ENCODE results near the gene ZNF423. TPM values are rescaled to one million over a fixed set of nuclear protein-coding genes. Genes with fewer than 3 reads are reported as not detected.
A peak's percentile ranks its signal among the peaks of the same experiment; 100 is the strongest.

Gene ZNF423
- total and polyA plus RNA-seq, 2 experiments from 2014 or later: 14.9 to 41.8 TPM

DNA sequence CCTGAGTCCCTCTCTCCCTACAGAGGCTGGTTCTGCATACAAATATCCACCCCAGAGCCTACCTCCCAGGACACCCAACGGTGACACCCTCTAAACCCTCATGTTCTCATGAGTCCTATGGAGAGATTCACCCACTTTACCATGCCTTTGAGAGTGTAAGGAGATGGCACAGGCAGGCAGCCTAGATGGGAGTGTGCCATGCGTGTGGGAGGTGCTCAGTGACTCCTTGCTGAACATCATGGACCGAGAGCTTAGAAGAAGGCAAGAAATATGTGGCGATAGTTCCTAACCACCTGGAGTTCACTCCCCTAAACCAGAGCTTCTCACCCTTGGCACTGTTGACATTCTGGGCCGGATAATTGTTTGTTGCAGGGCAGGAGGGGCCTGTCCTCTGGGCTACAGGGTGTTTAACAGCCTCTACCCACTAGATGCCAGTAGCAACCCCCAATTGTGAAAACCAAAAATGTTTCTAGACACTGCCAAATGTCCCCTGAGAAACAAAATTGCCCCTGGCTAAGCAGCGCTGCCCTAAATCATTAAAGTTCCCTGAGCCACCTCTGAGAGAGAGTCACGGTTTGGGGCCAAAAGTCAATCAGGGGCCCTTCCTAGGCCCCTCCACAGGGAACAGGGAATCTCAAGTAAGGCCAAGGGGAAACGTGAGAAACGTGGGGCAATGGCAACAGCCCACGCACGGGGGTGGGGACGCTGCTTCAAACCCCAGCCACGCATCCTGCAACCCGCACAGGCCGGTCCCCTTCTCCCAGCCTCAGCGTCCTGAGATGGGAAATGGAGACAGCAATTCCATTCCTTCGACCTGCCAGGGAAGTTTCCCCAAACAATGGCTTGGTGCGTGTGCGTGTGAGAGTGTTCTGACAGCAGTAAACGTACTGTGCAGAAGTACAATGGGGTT lies 415.5 kb downstream of the ZNF423 start:
- H3K4me2 ChIP-seq: no peak overlapping the region
- Mint-ChIP-seq H3K36me3 (ENCODE audit: low read depth) (no peaks in the 10 kb centered on the region), H3K4me1 (peaks cover 48% of the 10 kb centered on the region), H3K4me3 (no peak overlapping the region), H3K27ac (no peak overlapping the region), H3K9me3 (no peaks in the 10 kb centered on the region), H3K27me3 (ENCODE audit: insufficient read depth, low read depth, poor library complexity) (peaks cover 15% of the 10 kb centered on the region)
- H3K27me3 ChIP-seq (ENCODE audit: insufficient read depth): no peaks in the 10 kb centered on the region
- ATAC-seq: peak; percentile 15; the same call in 2 of the 3 replicates
- H3K36me3 ChIP-seq (ENCODE audit: insufficient read depth): no peaks in the 10 kb centered on the region
- peak; percentile 25 to 27; a peak in 2 of 4 replicates for TF ChIP-seq CTCF (conservative IDR thresholded peaks at IDR 0.05; ENCODE audit: low read depth in 2 of 2)
- TF ChIP-seq, protein P1, sequence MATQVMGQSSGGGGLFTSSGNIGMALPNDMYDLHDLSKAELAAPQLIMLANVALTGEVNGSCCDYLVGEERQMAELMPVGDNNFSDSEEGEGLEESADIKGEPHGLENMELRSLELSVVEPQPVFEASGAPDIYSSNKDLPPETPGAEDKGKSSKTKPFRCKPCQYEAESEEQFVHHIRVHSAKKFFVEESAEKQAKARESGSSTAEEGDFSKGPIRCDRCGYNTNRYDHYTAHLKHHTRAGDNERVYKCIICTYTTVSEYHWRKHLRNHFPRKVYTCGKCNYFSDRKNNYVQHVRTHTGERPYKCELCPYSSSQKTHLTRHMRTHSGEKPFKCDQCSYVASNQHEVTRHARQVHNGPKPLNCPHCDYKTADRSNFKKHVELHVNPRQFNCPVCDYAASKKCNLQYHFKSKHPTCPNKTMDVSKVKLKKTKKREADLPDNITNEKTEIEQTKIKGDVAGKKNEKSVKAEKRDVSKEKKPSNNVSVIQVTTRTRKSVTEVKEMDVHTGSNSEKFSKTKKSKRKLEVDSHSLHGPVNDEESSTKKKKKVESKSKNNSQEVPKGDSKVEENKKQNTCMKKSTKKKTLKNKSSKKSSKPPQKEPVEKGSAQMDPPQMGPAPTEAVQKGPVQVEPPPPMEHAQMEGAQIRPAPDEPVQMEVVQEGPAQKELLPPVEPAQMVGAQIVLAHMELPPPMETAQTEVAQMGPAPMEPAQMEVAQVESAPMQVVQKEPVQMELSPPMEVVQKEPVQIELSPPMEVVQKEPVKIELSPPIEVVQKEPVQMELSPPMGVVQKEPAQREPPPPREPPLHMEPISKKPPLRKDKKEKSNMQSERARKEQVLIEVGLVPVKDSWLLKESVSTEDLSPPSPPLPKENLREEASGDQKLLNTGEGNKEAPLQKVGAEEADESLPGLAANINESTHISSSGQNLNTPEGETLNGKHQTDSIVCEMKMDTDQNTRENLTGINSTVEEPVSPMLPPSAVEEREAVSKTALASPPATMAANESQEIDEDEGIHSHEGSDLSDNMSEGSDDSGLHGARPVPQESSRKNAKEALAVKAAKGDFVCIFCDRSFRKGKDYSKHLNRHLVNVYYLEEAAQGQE (IDR thresholded peaks at IDR 0.05; ENCODE audit: unreplicated experiment): no peak
- no peaks in the 10 kb centered on the region for H3K79me2 ChIP-seq (replicated peaks; ENCODE audit: insufficient read depth)
- H3K4me3 ChIP-seq: no peak overlapping the region
- no peak overlapping the region for H3K27ac ChIP-seq (ENCODE audit: low read depth)
- peak overlapping the region; percentile 83 for H2AFZ ChIP-seq
- H4K20me1 ChIP-seq (replicated peaks; ENCODE audit: insufficient read depth): no peaks in the 10 kb centered on the region
- no peak for DNase-seq (ENCODE audit: low spot score)
- no peaks in the 10 kb centered on the region for H3K9me2 ChIP-seq (ENCODE audit: insufficient read depth)
- H3F3A ChIP-seq (replicated peaks; ENCODE audit: low read depth): no peaks in the 10 kb centered on the region
- H3K4me1 ChIP-seq (ENCODE audit: insufficient read depth): peaks cover 24% of the 10 kb centered on the region

DNA sequence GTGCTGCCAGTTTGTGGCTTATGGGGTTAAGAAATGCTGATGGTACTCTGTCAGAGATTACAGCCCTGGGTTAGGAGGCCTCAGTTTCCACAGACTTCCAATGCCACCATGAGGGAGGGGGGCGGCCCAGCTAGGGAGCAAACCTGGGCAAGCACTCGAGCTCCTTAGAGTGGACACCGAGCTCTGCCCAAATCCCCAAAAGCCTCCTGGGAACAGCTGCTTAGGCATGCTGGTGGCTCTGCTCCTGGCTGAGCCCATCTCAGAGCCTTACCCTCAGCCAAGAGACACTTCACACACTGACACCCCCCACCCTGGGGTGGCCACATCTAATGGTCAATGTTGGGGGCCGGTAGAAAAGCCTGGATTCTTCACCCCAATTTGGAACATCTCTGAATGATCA lies 416.2 kb downstream of the ZNF423 start:
- H3K4me3 ChIP-seq: no peak overlapping the region
- H3K27ac ChIP-seq (ENCODE audit: low read depth): no peak overlapping the region
- Mint-ChIP-seq H3K27me3 (ENCODE audit: insufficient read depth, low read depth, poor library complexity) (peaks cover 15% of the 10 kb centered on the region), H3K4me3 (no peak overlapping the region), H3K27ac (no peak overlapping the region), H3K4me1 (peaks cover 42% of the 10 kb centered on the region), H3K9me3 (no peaks in the 10 kb centered on the region), H3K36me3 (ENCODE audit: low read depth) (no peaks in the 10 kb centered on the region)
- peaks cover 24% of the 10 kb centered on the region for H3K4me1 ChIP-seq (ENCODE audit: insufficient read depth)
- ATAC-seq (no peak), DNase-seq (ENCODE audit: low spot score) (no peak)
- no peaks in the 10 kb centered on the region for H3K9me2 ChIP-seq (ENCODE audit: insufficient read depth)
- H3K27me3 ChIP-seq (ENCODE audit: insufficient read depth): no peaks in the 10 kb centered on the region
- H3K4me2 ChIP-seq: no peak overlapping the region
- H3K36me3 ChIP-seq (ENCODE audit: insufficient read depth): no peaks in the 10 kb centered on the region
- H4K20me1 ChIP-seq (replicated peaks; ENCODE audit: insufficient read depth): no peaks in the 10 kb centered on the region
- H3F3A ChIP-seq (replicated peaks; ENCODE audit: low read depth): no peaks in the 10 kb centered on the region
- H2AFZ ChIP-seq: no peak overlapping the region
- H3K79me2 ChIP-seq (replicated peaks; ENCODE audit: insufficient read depth): no peaks in the 10 kb centered on the region
- TF ChIP-seq STAT1 (IDR thresholded peaks at IDR 0.05; ENCODE audit: unreplicated experiment) (no peak), NANOG (IDR thresholded peaks at IDR 0.05; ENCODE audit: borderline replicate concordance) (no peak), ETS1 (IDR thresholded peaks at IDR 0.05) (no peak), EZH2phosphoT487 (IDR thresholded peaks at IDR 0.05; ENCODE audit: unreplicated experiment) (no peak)
- TF ChIP-seq, protein P2, sequence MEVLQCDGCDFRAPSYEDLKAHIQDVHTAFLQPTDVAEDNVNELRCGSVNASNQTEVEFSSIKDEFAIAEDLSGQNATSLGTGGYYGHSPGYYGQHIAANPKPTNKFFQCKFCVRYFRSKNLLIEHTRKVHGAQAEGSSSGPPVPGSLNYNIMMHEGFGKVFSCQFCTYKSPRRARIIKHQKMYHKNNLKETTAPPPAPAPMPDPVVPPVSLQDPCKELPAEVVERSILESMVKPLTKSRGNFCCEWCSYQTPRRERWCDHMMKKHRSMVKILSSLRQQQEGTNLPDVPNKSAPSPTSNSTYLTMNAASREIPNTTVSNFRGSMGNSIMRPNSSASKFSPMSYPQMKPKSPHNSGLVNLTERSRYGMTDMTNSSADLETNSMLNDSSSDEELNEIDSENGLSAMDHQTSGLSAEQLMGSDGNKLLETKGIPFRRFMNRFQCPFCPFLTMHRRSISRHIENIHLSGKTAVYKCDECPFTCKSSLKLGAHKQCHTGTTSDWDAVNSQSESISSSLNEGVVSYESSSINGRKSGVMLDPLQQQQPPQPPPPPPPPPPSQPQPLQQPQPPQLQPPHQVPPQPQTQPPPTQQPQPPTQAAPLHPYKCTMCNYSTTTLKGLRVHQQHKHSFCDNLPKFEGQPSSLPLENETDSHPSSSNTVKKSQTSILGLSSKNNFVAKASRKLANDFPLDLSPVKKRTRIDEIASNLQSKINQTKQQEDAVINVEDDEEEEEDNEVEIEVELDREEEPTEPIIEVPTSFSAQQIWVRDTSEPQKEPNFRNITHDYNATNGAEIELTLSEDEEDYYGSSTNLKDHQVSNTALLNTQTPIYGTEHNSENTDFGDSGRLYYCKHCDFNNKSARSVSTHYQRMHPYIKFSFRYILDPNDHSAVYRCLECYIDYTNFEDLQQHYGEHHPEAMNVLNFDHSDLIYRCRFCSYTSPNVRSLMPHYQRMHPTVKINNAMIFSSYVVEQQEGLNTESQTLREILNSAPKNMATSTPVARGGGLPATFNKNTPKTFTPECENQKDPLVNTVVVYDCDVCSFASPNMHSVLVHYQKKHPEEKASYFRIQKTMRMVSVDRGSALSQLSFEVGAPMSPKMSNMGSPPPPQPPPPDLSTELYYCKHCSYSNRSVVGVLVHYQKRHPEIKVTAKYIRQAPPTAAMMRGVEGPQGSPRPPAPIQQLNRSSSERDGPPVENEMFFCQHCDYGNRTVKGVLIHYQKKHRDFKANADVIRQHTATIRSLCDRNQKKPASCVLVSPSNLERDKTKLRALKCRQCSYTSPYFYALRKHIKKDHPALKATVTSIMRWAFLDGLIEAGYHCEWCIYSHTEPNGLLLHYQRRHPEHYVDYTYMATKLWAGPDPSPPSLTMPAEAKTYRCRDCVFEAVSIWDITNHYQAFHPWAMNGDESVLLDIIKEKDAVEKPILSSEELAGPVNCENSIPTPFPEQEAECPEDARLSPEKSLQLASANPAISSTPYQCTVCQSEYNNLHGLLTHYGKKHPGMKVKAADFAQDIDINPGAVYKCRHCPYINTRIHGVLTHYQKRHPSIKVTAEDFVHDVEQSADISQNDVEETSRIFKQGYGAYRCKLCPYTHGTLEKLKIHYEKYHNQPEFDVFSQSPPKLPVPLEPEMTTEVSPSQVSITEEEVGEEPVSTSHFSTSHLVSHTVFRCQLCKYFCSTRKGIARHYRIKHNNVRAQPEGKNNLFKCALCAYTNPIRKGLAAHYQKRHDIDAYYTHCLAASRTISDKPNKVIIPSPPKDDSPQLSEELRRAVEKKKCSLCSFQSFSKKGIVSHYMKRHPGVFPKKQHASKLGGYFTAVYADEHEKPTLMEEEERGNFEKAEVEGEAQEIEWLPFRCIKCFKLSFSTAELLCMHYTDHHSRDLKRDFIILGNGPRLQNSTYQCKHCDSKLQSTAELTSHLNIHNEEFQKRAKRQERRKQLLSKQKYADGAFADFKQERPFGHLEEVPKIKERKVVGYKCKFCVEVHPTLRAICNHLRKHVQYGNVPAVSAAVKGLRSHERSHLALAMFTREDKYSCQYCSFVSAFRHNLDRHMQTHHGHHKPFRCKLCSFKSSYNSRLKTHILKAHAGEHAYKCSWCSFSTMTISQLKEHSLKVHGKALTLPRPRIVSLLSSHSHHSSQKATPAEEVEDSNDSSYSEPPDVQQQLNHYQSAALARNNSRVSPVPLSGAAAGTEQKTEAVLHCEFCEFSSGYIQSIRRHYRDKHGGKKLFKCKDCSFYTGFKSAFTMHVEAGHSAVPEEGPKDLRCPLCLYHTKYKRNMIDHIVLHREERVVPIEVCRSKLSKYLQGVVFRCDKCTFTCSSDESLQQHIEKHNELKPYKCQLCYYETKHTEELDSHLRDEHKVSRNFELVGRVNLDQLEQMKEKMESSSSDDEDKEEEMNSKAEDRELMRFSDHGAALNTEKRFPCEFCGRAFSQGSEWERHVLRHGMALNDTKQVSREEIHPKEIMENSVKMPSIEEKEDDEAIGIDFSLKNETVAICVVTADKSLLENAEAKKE (CRISPR knock-in tag; IDR thresholded peaks at IDR 0.05): no peak
